GM12878 (cell line): ENCODE results near the gene RPL10A.

Experiments
- SMAD1 ChIP-seq: fragments of 450-650 bp; IDR thresholded peaks from 2 replicates; pipeline ENCODE4 v1.6.1; 2018; ENCODE audit warnings: mild to moderate bottlenecking, low read depth; ENCODE audit not compliant: partially characterized antibody
- TAF1 ChIP-seq: IDR thresholded peaks from 2 replicates; pipeline ENCODE4 v1.6.1; 2011; ENCODE audit warnings: mild to moderate bottlenecking, low read depth, low read length, borderline replicate concordance
- TF ChIP-seq, protein P1 (sequence below), 3 experiments: IDR thresholded peaks in 2 of 3; conservative IDR thresholded peaks in 1 of 3; 2 replicates each; pipeline ENCODE4 v1.5.1; 2011; ENCODE audit warnings: low read depth in 3 of 3, low read length in 3 of 3, mild to moderate bottlenecking in 3 of 3, control low read depth in 2 of 3, moderate library complexity in 2 of 3, inconsistent platforms in 1 of 3, mixed read lengths in 1 of 3; ENCODE audit not compliant: control insufficient read depth in 2 of 3, insufficient read depth in 1 of 3; ENCODE audit errors: extremely low read depth in 1 of 3
- TF ChIP-seq, protein P2 (sequence below): fragments of 450-650 bp; formaldehyde crosslinking; IDR thresholded peaks from 2 replicates; pipeline ENCODE4 v1.4.0; 2020; ENCODE audit warnings: mild to moderate bottlenecking, moderate library complexity

DNA sequence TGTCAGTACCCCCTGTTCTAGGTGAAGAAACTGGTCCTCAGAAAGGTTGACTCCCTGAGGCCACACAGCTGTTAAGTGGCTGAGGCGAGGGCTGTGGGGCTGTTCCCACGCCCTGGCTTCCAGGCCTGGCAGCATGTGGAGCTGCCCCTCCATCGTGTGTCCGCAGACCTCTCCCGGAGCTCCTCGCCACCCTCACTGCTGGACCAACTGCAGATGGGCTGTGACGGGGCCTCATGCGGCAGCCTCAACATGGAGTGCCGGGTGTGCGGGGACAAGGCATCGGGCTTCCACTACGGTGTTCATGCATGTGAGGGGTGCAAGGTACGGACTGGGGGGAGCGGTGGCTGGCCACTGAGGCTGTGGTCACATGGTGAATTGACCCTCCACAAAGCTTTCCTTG is 48.2 kb upstream of the RPL10A start:
- TF ChIP-seq, protein P1, sequence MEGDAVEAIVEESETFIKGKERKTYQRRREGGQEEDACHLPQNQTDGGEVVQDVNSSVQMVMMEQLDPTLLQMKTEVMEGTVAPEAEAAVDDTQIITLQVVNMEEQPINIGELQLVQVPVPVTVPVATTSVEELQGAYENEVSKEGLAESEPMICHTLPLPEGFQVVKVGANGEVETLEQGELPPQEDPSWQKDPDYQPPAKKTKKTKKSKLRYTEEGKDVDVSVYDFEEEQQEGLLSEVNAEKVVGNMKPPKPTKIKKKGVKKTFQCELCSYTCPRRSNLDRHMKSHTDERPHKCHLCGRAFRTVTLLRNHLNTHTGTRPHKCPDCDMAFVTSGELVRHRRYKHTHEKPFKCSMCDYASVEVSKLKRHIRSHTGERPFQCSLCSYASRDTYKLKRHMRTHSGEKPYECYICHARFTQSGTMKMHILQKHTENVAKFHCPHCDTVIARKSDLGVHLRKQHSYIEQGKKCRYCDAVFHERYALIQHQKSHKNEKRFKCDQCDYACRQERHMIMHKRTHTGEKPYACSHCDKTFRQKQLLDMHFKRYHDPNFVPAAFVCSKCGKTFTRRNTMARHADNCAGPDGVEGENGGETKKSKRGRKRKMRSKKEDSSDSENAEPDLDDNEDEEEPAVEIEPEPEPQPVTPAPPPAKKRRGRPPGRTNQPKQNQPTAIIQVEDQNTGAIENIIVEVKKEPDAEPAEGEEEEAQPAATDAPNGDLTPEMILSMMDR (IDR thresholded peaks at IDR 0.05 in 2 of 3, conservative IDR thresholded peaks at IDR 0.05 in 1 of 3; ENCODE audit: control insufficient read depth in 2 of 3, extremely low read depth in 1 of 3, insufficient read depth in 1 of 3, low read depth in 3 of 3, low read length in 3 of 3): no peak
- no peak for TF ChIP-seq TAF1
- no peak for TF ChIP-seq SMAD1
- TF ChIP-seq, protein P2, sequence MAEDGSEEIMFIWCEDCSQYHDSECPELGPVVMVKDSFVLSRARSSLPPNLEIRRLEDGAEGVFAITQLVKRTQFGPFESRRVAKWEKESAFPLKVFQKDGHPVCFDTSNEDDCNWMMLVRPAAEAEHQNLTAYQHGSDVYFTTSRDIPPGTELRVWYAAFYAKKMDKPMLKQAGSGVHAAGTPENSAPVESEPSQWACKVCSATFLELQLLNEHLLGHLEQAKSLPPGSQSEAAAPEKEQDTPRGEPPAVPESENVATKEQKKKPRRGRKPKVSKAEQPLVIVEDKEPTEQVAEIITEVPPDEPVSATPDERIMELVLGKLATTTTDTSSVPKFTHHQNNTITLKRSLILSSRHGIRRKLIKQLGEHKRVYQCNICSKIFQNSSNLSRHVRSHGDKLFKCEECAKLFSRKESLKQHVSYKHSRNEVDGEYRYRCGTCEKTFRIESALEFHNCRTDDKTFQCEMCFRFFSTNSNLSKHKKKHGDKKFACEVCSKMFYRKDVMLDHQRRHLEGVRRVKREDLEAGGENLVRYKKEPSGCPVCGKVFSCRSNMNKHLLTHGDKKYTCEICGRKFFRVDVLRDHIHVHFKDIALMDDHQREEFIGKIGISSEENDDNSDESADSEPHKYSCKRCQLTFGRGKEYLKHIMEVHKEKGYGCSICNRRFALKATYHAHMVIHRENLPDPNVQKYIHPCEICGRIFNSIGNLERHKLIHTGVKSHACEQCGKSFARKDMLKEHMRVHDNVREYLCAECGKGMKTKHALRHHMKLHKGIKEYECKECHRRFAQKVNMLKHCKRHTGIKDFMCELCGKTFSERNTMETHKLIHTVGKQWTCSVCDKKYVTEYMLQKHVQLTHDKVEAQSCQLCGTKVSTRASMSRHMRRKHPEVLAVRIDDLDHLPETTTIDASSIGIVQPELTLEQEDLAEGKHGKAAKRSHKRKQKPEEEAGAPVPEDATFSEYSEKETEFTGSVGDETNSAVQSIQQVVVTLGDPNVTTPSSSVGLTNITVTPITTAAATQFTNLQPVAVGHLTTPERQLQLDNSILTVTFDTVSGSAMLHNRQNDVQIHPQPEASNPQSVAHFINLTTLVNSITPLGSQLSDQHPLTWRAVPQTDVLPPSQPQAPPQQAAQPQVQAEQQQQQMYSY: no peak
